ENCODE results near the gene USP21. TPM values are rescaled to one million over a fixed set of nuclear protein-coding genes. Genes with fewer than 3 reads are reported as not detected.

Gene USP21
- total and polyA plus RNA-seq, 2 of the 8 experiments (the other 6 are each of a cell fraction or from before 2014, with no cell fraction given), result 23.9 to 36.3 TPM

- TF ChIP-seq CTCF (IDR thresholded peaks at IDR 0.05; ENCODE audit: control extremely low read depth in 1 of 3, insufficient read depth in 1 of 3, low read depth in 1 of 3, low read length in 3 of 3), result no peak
- no peak for TF ChIP-seq NRF1 (IDR thresholded peaks at IDR 0.05; ENCODE audit: low read depth, low read length)
- no peak for TF ChIP-seq PHF8 (conservative IDR thresholded peaks at IDR 0.05; ENCODE audit: low read depth, low read length)
- no peak for TF ChIP-seq SRF (IDR thresholded peaks at IDR 0.05; ENCODE audit: low read depth, low read length)
- no peak for TF ChIP-seq SIX5 (IDR thresholded peaks at IDR 0.05; ENCODE audit: low read depth, low read length)
Measured at GRCh38 chr1:161122967-161123366, 36.3 kb upstream of the USP21 start (continued).
